Stomach (tissue), 4 donors: Measurements from ENCODE around the gene ITPR2.

Experiments used
- CTCF ChIP-seq, 7 experiments: fragments of 450-650 bp in 4 of 7; fragments of 200-600 bp in 3 of 7; sonication (generic) in 3 of 7; IDR thresholded peaks; one replicate each; pipeline ENCODE4 v1.5.1; 2016 to 2019; ENCODE audit warnings: antibody characterized with exemption in 7 of 7, control low read depth in 2 of 7, mild to moderate bottlenecking in 1 of 7
- EP300 ChIP-seq: sonication (generic); formaldehyde crosslinking; IDR thresholded peaks from one replicate; pipeline ENCODE4 v1.6.1; 2017; ENCODE audit warnings: antibody characterized with exemption

GRCh38 chr12:26566186-26566585 lies 266.8 kb downstream of the ITPR2 start:
- no peak for TF ChIP-seq EP300
- no peak for TF ChIP-seq CTCF (IDR thresholded peaks at IDR 0.05)
